ENCODE data around the gene MACROD1.

The MACROD1 gene

GRCh38 chr11:64094463-64095260 is 71.3 kb downstream of the MACROD1 start:
- no peak for TF ChIP-seq CTCF (IDR thresholded peaks at IDR 0.05; ENCODE audit: insufficient read depth, missing control alignments)
- DNase-seq (ENCODE audit: insufficient read length, low spot score): no peak
- FAIRE-seq: no peak

- FAIRE-seq (no peak), DNase-seq (ENCODE audit: insufficient read length, low spot score) (no peak)
- no peak for TF ChIP-seq CTCF (IDR thresholded peaks at IDR 0.05; ENCODE audit: insufficient read depth, missing control alignments)
Measured at GRCh38 chr11:64093233-64094039, 72.5 kb downstream of the MACROD1 start.

- no peak for TF ChIP-seq CTCF (IDR thresholded peaks at IDR 0.05; ENCODE audit: insufficient read depth, missing control alignments)
- DNase-seq (ENCODE audit: insufficient read length, low spot score) (no peak), FAIRE-seq (no peak)
Measured at GRCh38 chr11:64092761-64093136, 73.2 kb downstream of the MACROD1 start.

- no peak for FAIRE-seq
- TF ChIP-seq CTCF (IDR thresholded peaks at IDR 0.05; ENCODE audit: insufficient read depth, missing control alignments): no peak
- DNase-seq (ENCODE audit: insufficient read length, low spot score): no peak
Measured at GRCh38 chr11:64092111-64092760, 73.7 kb downstream of the MACROD1 start.

GRCh38 chr11:64090806-64091516 is 75.0 kb downstream of the MACROD1 start:
- FAIRE-seq: no peak
- no peak for TF ChIP-seq CTCF (IDR thresholded peaks at IDR 0.05; ENCODE audit: insufficient read depth, missing control alignments)
- no peak for DNase-seq (ENCODE audit: insufficient read length, low spot score)

GRCh38 chr11:64089915-64090805 is 75.8 kb downstream of the MACROD1 start:
- no peak for DNase-seq (ENCODE audit: insufficient read length, low spot score)
- FAIRE-seq: no peak
- TF ChIP-seq CTCF (IDR thresholded peaks at IDR 0.05; ENCODE audit: insufficient read depth, missing control alignments): no peak
